HG02981 (cell line): ENCODE measurements around the gene IL17F.
"Not testable (repeated sequence)": the region's sequence is repeated elsewhere in the genome, so short reads cannot be mapped to it uniquely, and the experiment has no call there.

Experiments used
- ATAC-seq: cut with Tn5 transposase; IDR thresholded peaks from one replicate; pipeline ENCODE4 v1.9.1; 2021; ENCODE audit warnings: mild to moderate bottlenecking, moderate library complexity; ENCODE audit not compliant: unreplicated experiment

Gene IL17F

DNA sequence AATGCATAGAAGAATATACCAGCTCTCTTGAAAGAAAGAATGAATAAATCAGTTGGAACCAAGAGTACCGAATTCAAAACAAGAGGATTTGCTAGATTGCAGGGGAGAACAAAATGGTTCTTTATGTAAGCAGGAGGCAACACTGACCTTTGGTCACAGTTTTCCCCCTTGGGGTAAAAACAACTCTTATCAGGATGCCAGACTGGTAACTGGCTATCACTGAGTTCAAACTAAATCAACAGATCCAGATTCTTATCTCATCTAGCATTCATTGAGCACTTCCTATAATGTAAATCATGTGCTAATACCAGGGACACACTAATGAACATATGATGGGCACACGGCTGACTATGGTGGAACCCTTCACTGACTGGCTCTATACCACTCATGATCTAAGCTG lies 4.8 kb upstream of the IL17F start:
- no peak for ATAC-seq

DNA sequence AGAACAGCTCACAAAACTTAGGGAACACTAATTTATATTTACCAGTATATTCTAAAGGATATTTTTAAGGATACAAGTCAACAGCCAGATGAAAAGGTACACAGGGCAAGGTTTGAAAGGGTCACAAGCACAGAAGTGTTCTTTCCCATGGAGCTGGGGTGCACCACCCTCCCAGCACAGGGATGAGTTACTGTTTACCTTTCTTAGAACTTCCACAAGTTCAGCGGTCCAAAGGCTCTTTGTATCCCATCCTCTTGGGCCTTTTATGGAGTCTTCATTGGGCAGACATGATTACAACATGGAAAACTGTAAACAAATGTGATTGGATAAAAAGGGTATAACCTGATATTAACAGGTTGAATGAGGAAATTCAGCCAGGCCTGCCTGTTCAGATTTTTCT lies 1.1 kb upstream of the IL17F start:
- no peak for ATAC-seq

DNA sequence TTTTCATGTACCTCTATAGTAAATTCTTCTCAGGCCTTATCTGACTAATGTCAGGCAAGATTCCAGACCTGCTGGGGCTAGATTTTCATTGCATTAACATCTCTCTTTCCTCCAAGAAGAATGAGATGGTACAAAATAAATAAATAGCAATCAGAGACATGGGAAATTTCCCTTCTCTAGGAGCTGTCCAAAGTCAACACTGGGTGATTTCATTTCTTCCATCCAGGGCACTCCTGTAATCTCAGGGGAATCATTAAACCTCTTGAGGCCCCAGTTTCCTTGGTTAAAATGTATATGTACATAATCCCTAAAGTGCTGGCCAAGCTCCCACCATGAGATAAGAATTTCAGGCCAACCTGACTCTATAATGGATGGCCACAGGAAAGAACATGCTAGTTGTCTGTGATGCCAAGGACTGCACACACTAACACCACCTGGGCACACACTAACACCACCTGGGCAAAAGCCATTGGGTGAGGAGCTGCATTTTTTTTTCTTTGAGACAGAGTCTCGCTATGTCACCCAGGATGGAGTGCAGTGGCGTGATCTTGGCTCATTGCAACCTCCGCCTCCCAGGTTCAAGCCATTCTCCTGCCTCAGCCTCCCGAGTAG lies 912 bp downstream of the IL17F start:
- no peak for ATAC-seq

DNA sequence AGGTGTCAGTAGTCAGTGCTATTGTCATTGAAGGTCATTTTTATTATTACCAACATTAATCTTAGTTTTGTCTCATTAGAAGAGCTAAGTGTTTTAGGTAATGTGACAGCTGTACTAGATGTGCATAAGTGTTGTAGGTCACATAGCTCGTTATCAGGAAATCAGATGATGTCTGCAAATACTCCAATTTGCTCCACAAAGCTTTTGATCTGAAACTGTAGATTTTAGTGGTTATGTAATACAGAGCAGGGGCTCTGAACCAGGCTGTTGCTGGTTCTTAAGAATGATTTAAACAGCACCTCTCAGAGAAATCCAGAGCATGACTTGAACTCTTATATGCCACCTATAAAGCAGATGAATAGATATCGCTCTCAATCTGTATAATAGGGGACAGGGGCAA lies 2.5 kb downstream of the IL17F start:
- no peak for ATAC-seq

DNA sequence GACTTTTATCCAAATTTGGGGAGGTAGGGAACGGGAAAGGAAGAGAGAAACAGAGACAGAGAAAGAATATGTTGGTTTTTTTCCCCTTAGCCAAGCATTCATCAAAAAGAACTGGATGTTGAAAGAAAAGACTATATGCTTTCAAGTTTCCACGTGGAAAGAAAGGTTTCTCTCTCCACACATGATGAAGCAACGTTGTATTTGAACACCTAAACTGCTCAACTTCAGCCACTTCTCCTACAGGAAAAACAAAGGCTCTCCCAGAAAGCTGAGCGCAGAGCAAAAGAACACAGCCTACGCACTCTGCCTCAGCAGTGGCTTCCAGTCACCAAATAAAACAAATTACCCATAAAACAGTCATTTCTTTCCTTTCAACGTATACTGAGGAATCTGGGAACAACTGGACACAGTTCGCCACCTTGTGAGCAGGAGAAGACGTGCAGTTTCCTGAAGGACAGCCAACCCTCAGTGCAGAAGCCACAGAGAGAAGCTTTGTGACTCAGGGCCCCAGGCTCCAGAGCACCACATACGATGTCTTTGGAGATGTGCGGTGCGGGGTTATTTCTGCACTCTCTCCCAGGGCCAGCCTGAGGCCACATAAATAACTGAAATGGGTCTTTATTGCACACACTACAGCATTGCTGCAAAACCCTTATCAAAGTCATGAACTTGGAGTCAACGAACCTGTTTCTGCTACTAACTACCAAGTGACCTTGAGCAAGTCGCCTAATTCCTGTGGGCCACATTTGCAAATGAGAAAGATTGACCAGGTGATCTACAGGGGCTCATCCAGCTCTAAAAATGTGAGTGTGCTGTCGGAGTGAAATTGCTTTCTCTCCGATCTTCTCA lies 10.1 kb downstream of the IL17F start:
- ATAC-seq, result peak; percentile 67

DNA sequence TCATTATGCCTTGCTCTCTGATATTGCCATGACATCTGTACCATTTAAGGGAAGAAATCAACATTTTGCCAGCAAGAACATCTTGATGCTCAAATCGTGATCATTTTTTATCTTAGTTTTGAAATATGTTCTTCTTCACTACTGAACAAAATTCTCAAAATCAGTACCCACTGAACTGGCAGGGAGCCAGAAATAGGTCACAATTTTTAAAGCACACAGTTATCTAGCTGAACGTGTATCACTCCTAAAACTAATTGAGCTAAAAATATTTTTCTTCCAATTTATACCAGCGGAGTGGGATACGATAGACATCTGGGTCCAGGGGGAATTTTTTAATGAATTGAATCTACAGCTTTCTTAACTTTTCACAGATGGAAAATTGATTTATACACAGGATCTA lies 11.3 kb downstream of the IL17F start:
- no peak for ATAC-seq

DNA sequence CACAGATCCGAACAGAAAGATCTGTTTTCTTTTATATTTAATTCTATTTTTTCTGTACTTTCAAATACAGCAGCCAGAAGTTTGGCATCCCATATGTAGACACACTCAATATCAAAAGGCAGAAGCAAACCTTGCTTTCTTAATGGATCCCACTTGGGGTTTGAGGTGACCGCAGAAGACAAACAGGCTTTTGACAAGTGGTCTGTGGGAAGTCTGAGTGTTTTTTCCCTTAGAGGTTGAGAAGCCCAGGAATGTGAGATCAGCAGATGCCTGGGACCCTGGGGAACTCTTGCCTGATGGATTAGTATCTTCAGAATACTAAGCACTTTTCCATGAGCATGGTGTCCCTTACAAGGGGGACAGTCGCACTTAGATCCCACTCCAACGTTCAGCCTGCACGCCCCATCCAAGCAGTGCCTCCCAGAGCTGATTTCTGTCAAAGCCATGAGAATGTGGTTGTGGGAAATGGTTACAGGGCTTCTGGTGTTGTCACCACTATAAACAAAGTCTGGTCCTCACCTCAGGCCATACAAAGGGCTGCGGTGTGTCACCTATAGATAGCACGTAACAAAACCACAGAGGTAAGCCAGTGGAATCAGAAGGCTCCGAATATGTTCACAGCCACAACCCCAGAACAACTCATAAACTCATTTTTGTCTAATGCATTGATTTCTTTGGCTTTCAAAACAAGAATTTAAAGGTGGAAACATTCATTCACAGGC lies 12.7 kb downstream of the IL17F start:
- ATAC-seq, result no peak

DNA sequence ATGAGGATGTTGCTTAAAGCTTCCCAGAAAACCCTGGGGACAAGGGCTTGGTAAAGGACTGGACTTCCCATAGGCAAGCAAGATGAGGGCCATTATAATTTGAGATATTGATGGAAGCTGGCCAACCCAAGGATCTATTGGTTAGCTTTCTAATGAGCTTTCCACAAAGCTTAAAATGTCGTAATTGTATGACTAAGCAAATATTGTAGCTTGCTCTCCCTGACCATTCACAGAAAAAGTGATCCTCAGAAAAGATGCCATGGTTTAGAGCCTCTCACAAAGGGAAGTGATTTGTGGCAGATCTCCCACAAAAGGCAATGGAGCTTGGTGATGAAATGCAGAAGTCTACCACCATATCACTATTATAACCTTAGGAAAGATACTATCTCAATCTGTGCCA lies 13.6 kb downstream of the IL17F start:
- ATAC-seq, result no peak

DNA sequence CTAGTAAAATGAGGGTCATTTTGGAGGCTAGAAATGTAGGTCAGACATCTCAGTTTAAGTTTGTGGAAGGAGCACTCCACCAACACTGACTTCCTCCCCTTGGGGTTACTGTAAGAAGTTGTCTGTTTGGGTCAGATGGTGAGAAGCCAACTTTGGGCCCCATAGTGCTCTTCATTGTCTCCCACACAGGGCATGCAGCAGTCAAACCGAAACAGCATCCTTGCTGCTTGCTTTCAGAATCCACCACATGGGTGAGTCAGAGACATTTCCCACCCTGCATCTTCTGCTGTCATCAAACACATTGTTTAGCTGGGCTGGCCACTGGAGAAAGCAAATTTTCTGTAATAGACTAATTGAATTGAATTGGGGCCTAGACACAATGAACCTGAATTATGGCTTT lies 16.8 kb downstream of the IL17F start:
- ATAC-seq, result peak; percentile 99

DNA sequence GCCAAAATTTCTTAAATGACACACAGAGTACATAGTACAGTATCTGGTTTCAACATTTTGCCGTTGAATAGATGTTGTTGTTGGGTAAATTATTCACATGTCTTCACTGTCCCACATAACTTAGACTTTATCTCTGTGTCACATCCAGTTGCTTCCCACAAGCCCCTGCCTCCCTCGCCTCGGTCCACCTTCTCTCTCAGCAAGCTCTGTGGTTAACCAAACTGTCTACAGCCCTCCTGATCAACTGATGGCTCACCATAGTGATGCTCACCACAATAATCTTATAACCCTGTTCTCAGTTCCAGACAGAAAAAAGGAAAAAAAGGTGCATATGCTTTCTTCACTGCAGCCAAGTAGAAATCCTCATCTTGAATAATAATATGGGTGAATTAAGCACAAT lies 23.0 kb downstream of the IL17F start:
- peak; percentile 90 for ATAC-seq

DNA sequence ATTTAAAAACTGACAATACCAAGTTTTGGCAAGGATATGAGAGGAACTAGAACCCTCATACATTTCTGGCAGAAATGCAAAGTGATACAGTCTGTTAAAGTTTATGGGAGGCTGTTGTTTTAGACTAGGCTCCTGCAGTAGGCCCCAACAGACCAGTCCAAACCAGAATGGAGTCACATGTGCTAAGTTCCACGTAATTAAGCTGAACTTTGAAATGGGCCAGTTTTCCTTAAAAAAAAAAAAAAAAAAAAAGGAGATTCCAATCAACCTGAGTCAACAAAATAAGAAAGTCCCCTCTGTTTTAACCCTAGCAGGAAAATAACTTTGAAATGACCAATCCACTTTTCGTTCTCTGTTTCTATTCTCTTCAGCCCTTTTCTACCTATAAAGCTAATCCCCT lies 26.5 kb downstream of the IL17F start:
- ATAC-seq, result no peak

DNA sequence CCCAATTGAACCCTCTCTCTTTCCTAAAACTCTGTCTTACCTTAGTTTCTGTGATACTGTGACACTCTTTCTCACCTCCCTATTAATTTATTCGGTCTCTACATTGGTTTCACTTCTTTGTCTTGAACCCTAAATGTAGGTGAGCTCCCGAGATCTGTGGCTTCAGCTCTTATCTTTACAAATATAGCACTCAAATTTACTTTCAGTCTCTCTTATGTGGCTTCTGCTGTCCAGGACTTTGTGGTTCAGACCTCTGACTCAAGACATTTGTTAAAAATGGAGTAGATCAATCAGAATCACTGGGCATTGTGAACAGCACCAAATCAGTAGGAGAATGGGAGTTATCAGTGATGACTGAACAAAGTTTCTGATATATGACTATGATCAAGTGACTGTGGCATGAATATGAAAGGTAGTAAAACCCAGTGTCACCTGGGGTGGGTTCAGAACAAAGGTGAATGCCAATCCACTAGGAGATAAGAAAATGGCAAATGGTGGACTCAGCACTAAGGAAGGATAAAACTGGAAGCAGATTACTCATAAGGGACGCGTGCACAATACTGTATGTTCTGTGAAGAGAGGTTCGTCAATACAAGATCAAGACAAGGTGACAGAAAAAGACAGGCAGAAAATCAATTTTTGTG lies 27.2 kb downstream of the IL17F start:
- no peak for ATAC-seq

DNA sequence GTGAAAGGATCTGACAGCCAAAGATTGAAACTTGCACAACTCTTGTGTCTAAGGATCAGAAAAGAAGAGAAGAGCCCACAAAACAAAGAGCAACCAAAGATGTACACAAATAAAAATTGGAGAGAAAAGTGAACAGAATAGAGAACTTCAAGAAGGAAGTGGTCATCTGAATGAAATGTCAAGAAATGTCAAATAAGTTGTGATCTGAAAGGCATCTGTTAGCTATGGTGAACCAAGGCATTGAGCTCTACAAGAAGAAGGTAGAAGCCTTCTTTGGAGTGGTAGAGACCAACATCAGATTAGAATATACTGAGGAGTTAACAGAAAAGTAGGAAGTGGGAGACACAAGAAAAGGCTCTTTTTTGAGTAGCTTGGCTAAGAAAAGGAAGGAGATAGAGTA lies 28.5 kb downstream of the IL17F start:
- ATAC-seq, result no peak

DNA sequence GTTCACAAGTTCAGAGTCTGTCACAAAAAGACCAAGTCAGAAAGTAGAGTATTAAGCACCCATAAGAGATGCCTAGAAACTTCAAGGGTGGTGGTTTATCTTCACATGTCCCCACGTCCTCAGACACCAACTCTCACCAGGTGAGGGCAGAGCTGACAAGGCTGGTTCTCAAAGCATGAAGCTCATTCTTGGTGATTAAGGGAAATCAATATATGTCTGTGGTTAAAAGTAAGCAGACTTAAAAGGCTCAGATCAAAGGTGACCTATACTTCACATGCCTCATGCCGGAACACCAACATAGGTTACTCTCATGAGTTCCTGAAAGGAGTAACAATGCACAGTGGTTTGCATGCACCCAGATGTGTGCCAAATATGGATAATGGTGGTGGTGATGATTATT lies 31.2 kb downstream of the IL17F start:
- ATAC-seq, result no peak

DNA sequence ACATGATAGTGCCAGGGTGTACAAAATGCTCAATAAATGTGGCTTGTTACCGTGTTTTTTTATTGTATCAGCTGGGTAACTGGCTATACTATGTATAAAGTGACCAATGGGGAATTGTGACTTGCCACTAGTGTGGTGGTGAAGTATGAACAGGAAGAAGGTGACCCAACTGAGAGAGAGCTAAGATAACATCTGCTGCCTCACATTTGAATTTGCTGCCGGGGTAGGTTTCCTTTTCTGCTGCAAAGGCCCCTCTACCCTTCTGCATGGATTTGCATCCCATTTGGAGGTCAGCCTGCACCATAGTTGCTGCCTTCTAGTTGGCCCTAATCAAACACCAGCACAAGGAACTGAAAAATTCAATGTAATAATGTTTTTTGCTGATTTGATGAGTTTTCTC lies 34.1 kb downstream of the IL17F start:
- ATAC-seq, result peak; percentile 72

DNA sequence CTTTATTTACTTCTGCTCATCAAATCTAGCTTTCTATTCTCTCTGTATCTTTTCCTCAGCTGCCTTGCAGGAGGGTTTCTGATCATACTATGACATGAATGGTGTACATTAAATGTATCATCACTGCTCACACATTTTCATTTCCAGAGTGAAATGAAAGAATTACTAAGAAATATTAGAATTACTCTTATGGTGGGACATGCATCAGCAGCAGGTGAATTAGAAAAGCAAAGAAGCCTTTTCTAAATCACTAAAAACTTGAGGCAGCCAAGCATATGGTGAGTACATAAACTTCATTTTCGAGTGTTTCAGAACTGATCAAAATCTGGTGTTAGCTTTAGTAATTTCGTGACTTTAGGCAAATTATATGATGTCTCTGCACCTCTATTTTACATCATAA lies 34.5 kb downstream of the IL17F start:
- ATAC-seq, result peak; percentile 30

DNA sequence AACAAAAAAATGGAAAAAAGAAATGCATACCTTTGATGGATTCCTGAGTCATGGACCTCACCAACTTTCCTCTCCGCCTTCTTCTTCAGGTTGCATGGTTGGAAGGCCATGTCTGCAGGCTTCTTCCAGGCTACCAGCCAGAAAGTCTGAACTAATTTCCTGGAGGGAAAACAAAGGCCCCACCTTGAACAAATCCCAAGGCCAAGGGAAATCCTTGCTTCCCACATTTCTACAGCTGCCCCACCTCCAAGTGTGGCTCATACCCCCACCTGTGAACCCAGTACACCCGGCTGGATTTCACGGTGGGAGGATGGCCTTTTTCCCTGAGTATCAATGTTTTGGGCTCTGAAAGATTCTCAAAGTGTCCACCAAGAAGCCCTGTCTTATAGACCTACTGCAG lies 35.7 kb downstream of the IL17F start:
- ATAC-seq, result no peak

DNA sequence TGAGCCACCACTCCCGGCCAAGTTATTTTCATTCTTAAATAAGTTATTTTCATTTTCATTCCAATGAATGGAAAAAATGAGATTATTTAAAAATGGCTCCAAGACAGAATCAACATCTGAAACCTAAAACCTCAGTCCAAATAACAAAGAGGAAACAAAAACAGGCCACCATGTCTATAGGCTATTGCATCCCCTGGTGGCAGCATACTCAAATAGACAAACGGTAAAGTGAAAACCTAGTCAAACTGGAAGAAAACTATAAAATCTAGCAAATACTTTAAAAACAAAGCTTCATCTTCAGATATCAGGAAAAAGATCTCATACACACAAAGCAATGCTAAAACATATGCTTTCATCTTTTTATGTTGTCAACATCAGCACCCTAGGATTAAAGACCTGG lies 37.2 kb downstream of the IL17F start:
- no peak for ATAC-seq

DNA sequence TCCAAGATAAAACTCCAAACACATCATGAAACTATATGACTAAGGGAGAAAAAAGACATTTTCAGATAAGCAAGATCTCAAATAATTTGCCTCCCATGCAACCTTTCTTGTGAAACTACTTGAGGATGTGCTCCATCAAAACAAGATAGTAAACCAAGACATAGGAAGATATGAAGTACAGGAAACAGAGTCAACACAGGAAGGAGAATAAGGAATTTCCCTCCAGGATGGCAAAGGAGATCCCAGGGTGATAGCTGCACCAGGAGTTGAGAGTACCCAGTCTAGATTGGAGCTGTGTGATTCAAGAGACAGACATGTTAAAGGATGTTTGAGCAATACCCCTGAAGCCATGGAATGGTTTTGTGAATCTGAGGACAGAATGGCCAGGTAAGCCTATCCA lies 42.8 kb downstream of the IL17F start:
- ATAC-seq, result no peak

DNA sequence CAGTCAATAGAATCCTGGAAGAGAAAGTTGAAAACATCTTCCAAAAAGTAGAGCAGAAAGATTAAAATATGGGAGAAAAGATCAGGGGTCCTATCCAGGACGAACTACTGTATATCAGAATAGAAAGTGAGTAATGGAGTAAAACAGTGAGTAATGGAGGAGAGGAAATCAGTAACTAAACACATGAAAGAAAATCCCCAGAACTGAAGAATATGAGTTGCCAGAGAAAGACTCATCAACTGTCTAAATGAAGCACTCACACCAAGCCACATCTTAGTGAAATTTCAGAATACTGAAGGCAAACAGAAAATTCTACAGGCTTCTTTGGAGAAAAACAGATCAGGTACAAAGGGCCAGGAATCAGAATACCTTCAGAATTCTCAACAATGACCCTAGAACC lies 43.3 kb downstream of the IL17F start:
- no peak for ATAC-seq

DNA sequence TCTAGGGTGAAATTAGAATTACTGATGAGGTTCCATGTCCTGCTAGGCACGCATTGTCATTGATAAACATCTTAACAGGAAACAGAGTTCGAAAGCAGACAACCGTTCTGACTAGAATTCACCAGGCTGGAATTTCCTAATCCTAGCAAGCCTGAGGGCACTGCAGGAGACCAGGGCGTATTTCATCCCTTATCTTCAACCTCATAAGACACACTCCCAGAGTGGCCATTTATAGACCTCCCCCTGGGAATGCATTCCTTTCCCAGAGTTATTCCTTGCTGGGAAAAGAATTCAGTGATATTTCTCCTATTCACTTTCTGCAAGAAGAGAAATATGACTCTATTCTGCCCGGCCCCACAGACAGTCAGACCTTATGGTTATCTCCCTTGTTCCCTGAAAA lies 44.2 kb downstream of the IL17F start:
- ATAC-seq, result not testable (repeated sequence)

DNA sequence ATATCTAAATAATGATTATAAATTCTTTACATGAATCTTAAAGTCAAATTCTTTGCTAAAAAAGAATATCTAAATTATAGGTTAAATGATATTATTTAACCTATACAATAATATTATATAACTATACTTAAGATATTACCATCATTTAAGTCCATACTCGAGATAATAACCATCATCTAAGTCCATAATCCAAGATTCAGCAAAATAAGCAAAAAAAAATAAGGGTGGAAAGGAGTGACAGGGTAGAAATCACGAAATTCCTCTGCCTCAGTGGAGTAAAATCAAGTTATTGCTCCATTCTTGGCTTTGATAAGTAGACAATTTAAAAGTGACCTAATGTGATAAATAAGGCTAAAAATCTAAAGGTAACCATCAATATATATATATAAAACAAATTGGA lies 48.4 kb downstream of the IL17F start:
- no peak for ATAC-seq
